ENCODE measurements around the gene FAM227B.
"Not testable (repeated sequence)": the region's sequence is repeated elsewhere in the genome, so short reads cannot be mapped to it uniquely, and the experiment has no call there.

The FAM227B gene

DNA sequence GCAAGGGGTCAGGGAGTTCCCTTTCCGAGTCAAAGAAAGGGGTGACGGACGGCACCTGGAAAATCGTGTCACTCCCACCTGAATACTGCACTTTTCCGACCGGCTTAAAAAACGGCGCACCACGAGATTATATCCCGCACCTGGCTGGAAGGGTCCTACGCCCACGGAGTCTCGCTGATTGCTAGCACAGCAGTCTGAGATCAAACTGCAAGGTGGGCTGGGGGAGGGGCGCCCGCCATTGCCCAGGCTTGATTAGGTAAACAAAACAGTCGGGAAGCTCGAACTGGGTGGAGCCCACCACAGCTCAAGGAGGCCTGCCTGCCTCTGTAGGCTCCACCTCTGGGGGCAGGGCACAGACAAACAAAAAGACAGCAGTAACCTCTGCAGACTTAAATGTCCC lies 266.2 kb downstream of the FAM227B start:
- DNase-seq, result not testable (repeated sequence)

DNA sequence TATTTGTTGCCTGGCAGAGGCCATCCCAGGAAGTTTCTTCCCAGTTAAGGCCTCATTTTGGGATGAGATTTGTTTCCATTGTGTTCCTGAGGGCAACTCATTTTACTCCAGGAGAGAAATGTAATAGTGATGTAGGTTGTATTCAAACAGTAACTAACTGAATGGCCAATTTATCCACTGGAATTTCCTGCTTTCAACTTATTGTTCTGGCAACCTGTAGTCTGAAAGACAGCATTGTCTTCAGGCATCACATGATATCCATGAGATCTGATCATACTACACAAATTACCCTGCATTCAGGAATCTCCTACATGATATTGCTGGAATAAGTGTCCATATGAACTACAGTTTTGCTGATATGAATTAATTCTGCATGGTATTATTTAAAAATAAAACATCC lies 277.1 kb downstream of the FAM227B start:
- DNase-seq, result no peak

DNA sequence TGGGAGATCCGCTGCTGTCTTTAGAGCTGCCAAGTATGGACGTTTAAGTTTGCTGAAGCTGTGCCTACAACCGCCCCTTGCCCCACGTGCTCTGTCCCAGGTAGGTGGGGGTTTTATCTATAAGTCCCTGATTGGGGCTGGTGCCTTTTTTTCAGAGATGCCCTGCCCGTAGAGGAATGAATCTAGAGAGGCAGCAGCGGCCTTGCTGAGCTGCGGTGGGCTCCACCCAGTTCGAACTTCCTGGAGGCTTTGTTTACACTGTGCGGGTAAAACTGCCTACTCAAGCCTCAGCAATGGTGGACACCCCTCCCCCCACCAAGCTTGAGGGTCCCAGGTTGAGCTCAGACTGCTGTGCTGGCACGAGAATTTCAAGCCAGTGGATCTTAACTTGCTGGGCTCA lies 281.0 kb downstream of the FAM227B start:
- DNase-seq, result no peak

- DNase-seq, result no peak
Observed at GRCh38 chr15:49331951-49332350, 288.7 kb downstream of the FAM227B start.

GRCh38 chr15:49331442-49331841 lies 289.2 kb downstream of the FAM227B start:
- no peak for DNase-seq

DNA sequence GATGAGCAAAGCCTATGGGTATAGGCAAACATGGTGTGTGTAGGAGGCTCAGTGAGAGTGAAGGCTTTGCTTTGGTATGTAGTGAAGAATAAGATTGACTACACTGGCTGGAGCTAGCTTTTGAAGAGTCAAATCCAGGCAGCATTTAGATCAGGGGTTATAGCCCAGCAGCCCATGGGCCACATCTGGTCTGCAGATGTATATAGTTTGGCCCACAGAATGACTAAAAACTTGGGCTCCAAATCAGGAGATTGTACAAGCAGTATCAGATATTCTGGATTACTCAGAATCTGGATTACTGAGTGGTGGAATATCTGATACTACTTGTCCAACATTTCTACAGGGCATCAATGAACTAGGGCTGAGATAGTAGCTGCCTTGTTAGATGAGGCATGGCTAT lies 290.5 kb downstream of the FAM227B start:
- no peak for DNase-seq

- DNase-seq, result no peak
Observed at GRCh38 chr15:49328941-49329340, 291.7 kb downstream of the FAM227B start.

DNA sequence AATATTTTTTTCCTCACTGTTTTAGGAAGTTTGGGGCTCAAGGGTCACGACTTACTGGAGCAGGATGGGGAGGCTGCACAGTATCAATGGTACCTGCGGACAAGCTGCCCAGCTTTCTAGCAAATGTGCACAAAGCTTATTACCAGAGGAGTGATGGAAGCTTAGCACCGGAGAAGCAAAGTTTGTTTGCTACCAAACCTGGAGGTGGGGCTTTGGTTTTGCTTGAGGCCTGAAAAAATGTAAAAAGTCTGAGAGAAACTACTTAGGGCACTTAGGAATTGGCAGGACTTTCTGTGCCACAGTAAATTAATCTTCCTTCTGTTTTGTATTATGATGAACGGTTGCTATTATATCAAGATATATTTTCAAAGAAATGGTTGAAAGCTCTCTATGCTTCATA lies 292.7 kb downstream of the FAM227B start:
- DNase-seq, result no peak

GRCh38 chr15:49323207-49323606 lies 297.4 kb downstream of the FAM227B start:
- no peak for DNase-seq

- no peak for DNase-seq
Observed at GRCh38 chr15:49320351-49320750, 300.3 kb downstream of the FAM227B start.

DNA sequence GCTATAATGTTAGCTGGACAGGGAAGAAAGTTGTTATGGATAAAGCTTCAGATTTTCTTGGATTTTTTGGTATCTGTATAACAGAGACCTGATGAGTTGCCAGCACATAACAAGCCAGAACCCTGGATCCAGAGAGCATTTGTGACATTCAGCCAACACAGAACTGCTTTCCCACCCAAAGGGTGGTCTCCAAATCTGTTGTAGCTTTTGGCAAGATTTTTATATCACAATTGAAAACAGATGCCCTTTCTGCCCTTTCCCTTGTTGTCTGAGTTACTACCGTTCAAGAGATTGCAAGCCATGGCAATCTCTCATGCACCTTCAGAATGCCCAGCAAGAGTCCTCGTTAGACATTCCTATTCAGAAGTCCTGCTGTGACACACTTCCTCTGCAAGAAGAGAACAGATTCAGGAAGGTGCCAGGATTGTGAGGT lies 305.2 kb downstream of the FAM227B start:
- peak in 1 of 2 experiments; percentile 27 for DNase-seq

DNA sequence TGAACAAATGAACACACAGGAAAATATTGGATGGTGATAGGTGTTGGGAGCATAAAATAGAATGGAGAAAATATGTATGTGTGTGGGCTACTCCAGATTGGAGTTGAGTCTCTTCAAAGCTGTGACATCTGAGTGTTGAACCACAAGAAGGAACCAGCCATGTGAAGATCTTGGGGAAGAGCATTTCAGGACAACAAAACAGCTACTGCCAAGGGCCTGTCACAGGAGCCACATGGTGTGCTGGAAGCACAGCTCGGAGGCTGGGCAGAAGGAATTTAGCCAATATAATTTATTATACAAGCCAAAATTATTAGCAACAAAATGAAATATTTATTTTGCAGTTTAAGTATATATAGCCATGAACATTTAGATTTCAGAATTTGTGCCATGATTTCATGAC lies 305.9 kb downstream of the FAM227B start:
- DNase-seq, result no peak

DNA sequence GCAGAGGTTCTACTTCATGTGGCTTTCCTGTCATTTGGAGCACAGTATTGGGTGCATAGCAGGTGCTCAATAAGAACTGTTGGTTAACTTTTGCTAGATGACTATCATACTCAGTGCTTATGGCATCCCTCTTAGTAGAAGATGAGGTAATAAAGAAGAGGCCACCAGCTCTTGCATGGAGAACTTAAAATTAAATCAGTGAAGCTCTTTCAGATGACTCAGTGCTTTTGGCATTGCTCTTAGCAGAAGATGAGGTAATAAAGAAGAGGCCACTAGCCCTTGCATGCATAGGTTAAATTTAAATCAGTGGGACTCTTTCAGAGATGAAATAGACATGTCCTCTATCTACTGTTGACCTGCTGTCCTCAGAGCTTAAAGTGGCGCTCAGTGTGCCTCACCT lies 307.0 kb downstream of the FAM227B start:
- no peak for DNase-seq

GRCh38 chr15:49309889-49310288 lies 310.7 kb downstream of the FAM227B start:
- no peak for DNase-seq

GRCh38 chr15:49308686-49309085 lies 311.9 kb downstream of the FAM227B start:
- DNase-seq, result no peak

- no peak for DNase-seq
Observed at GRCh38 chr15:49306551-49306950, 314.1 kb downstream of the FAM227B start.

- no peak for DNase-seq
Observed at GRCh38 chr15:49303003-49303402, 317.6 kb downstream of the FAM227B start.

GRCh38 chr15:49301562-49301961 lies 319.1 kb downstream of the FAM227B start:
- DNase-seq, result no peak

GRCh38 chr15:49300856-49301255 lies 319.8 kb downstream of the FAM227B start:
- no peak for DNase-seq

DNA sequence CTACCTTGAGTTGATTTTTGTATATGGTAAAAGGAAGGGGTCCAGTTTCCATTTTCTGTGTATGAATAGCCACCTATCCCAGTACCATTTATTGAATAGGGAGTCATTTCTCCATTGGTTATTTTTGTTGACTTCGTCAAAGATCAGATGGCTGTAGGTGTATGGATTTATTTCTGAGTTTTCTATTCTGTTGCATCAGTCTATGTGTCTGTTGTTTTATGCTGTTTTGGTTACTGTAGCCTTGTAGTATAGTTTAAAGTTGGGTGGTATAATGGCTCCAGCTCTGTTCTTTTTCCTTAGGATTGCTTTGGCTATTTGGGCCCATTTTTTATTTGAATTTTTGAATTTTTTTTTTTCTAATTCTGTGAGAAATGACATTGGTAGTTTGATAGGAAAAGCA lies 323.0 kb downstream of the FAM227B start:
- DNase-seq, result no peak

GRCh38 chr15:49296258-49296657 lies 324.4 kb downstream of the FAM227B start:
- no peak for DNase-seq

DNA sequence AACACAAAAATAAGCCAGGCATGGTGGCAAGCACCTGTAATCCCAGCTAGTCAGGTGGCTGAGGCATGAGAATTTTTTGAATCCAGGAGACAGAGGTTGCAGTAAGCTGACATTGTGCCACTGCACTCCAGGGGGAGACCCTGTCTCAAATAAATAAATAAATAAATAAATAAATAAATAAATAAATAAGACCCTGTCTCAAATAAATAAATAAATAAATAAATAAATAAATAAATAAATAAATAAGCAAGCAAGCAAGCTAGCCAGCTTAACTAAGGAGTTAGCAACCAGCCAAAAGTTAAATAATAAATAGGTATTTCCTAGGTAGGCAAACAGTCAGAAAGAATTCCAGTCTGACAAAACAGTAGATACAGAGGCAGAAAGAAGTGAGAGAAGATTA lies 326.7 kb downstream of the FAM227B start:
- no peak for DNase-seq

- no peak for DNase-seq
Observed at GRCh38 chr15:49290191-49290590, 330.4 kb downstream of the FAM227B start.

DNA sequence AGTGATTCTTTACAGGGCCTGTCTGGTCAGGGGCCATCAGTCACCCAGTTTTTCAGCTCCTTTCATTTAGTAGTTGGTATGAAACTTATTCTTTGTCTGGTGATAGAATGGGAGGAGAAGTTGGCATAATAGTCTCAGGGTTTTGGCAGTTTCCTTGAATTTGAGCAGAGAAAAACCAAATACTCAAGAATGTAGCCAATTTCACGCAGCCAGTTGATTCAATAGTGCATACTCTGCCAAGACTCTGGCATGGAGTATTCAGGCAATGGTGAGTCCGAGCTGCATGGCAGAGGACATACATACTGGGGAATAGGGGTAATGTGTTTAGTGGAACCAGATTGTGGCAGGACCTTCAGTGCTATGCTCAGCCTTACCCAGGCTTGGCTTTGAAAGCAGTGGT lies 332.2 kb downstream of the FAM227B start:
- DNase-seq, result no peak

GRCh38 chr15:49287481-49287880 lies 333.1 kb downstream of the FAM227B start:
- no peak for DNase-seq

Measured in SW 1271 (cell line).